NCI-H748 treated with DMSO at 0.1 percent for 48 hours (cell line): ENCODE measurements around the gene RBM25.
"Not testable (repeated sequence)": the region's sequence is repeated elsewhere in the genome, so short reads cannot be mapped to it uniquely, and the experiment has no call there.

Experiments used
- DNase-seq: peaks from one replicate; lab custom pipeline; 2025; lab: John Stamatoyannopoulos, UW

Gene RBM25

GRCh38 chr14:73058224-73058921 lies at the start of gene RBM25:
Gene RBM25 (plus strand): TSS chr14:73058534. CDS start chr14:73071642, 13,108 bp downstream.
- peak; percentile 98 for DNase-seq

- DNase-seq: not testable (repeated sequence)
Observed at GRCh38 chr14:73011189-73011588, 47.1 kb upstream of the RBM25 start.

DNA sequence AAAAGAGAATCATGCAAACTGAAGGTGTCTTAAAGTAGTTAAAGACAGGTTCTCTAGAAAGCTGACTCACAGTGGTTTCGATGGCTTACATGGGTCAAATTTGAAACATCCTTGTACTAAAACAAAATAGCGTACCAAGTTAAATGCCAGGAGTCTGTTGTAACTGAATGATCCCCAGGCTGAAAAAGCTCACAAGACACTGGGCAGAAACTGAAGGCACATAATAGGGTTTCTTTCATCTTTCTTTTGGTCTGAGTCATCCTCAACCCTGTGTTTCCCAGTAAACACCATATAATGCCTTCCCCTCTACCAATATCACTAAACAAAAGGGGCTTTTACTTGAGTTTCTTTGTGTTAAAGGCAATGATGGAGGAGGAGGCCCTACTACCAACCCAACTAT lies 44.2 kb upstream of the RBM25 start:
- no peak for DNase-seq

- not testable (repeated sequence) for DNase-seq
Observed at GRCh38 chr14:73015552-73015951, 42.8 kb upstream of the RBM25 start.

GRCh38 chr14:73016011-73016410 lies 42.3 kb upstream of the RBM25 start:
- not testable (repeated sequence) for DNase-seq

DNA sequence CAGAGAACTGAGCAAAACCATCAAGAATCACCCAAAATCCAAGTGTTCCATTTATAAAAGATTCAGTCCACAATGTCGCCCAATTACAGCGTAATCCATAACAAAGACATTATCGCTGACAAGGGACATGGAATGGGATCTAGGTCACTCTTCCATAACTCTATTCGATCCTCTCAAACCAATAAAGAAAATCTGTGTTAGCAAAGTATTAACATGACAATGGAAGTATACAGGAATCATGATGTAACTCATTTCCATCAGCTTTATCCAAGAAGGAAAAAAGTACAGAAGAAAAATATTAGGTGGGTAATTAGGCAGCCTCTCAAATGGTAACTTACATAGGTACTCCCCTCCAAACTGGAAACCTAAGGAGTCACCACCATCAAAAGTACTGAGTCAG lies 36.3 kb upstream of the RBM25 start:
- DNase-seq: no peak

DNA sequence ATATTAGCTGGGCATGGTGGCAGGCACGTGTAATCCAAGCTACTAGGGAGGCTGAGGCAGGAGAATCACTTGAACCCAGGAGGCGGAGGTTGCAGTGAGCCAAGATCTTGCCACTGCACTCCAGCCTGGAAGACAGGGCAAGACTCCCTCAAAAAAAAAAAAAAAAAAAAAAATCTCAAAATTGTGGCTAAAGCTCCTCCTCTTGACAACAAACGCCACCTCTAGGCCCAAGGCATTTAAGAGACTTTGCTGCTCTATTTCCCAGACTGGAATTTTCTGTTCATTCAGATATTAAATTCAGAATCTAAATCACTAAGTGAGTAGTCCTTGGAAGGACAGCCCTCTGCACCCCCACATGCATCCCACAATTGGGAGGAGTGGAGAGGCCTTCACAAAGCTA lies 32.8 kb upstream of the RBM25 start:
- no peak for DNase-seq

- DNase-seq: no peak
Observed at GRCh38 chr14:73026243-73026844, 32.0 kb upstream of the RBM25 start.

- DNase-seq: peak; percentile 96
Observed at GRCh38 chr14:73026845-73027542, 31.3 kb upstream of the RBM25 start, which contains the start of gene ZFYVE1. Gene ZFYVE1 (minus strand): TSS chr14:73027106. CDS start chr14:73024508, 2,598 bp downstream.

- no peak for DNase-seq
Observed at GRCh38 chr14:73027546-73027945, 30.8 kb upstream of the RBM25 start.

DNA sequence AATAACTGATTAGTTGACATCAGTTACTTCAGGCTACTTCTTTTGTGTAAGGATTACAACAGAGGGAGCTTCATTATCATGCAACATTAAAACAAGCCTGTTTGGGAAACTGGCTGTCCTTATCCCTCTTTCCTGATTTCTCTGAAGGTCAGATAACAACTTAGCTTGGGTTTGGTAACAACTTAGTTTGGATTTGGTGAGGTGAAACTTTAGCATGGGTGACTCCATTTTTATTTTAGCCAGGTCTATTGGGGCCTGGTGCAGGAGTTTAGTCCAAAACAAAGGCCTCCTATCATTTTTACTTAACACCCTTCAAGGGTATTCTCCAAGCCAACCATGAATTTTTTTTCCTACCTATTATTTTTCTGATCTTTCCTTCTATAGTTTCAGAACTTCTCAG lies 30.4 kb upstream of the RBM25 start:
- no peak for DNase-seq

- not testable (repeated sequence) for DNase-seq
Observed at GRCh38 chr14:73036706-73037450, 21.5 kb upstream of the RBM25 start.

DNA sequence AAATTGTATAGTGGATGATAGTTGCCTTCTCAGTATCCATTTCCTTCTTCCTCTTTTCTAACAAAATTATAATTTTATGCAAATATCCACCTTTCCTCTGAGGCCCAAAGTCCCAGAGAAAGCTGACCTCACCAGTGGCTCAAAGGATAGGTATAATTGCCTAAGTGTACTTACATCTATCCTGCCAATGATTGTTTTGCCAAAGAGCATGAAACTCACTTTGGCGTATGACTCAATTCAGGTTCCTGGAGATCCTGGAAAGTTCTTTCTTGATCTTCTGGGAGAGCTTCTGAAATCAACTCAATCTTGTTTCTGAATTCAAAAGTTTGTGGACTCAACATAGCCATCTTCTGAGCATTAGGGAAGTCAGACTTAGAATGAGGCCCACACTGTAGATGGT lies 10.5 kb upstream of the RBM25 start:
- DNase-seq: no peak

DNA sequence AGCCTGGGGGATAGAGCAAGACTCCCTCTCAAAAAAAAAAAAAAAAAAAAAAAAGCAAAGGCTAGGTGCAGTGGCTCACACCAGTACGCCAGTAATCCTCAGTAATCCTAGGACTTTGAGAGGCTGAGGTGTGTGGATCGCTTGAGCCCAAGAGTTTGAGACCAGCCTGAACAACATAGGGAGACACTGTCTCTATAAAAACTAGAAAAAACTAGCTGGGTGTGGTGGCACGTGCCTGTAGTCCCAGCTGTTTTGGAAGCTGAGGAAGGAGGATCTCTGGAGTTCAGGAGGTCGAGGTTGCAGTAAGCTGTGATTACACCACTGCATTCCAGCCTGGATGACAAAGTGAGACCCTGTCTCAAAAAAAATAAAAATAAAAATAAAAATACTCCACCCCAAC lies 8.9 kb upstream of the RBM25 start:
- no peak for DNase-seq

- no peak for DNase-seq
Observed at GRCh38 chr14:73055251-73055650, 3.1 kb upstream of the RBM25 start.

GRCh38 chr14:73057944-73058223 lies 450 bp upstream of the RBM25 start:
- no peak for DNase-seq

DNA sequence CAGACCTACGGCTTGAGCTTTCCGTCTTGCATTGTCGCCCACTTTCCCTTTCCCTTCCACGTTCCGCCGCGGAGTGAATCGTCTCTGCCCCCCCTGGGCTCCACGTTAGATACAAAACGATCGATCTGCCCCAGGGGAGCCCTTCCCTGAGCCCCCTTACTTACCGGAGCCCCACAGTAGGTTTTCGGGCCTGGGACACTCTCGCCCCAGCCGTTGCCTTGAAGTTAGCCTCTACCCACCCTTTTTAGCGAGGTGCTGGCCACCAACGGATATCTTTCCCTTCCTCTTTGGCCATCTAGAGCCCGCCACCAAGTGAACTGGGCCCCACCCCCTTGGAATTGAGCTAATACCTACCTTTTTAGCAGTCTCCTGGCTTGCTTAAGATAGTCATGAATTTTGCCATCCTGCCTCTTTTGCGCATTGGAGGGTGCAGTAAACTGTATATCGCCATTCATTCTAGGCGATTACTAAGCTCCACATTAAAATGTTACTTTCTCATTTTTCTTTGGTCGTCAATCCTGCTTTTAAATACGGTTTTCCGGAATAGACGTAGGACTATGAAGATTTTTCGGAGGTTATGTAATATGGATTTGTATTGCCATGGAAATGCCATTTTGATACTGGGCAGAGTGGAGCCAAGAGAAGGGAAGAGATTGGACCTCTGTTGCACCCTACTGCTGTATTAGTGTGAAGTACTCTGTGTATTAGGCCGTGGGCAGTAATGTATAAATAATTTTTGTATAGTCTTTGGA lies 764 bp downstream of the RBM25 start:
- DNase-seq: peak; percentile 34

DNA sequence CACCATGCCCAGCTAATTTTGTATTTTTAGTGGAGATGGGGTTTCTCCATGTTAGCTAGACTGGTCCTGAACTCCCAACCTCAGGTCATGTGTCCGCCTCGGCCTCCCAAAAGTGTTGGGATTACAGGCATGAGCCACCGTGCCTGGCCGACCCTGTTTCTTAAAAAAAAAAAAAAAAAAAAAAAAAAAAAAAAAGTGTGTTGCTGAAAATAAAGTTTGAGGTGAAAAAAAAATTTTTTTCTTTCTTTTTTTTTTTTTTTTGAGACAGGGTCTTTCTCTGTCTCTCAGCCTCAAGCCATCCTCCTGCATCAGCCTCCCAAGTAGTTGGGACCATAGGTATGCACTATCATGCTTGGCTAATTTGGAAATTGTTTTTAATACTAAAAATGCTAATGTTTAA lies 11.3 kb downstream of the RBM25 start:
- no peak for DNase-seq

DNA sequence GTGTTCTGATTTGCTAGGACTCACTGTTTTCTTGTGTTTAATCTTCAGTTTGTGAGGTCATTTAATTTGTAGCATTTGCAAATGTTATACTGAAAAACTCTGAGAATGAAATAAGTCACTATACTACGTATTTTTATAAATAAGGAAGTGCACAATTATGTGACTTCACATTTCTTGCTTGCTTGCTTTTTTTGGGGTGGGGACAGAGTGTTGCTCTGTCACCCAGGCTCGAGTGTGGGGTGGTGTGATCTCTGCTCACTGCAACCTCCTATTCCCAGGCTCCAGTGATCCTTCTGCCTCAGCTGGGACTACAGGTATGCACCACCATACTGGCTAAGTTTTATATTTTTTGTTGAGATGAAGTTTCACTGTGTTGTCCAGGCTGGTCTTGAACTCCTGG lies 32.7 kb downstream of the RBM25 start:
- no peak for DNase-seq

GRCh38 chr14:73097421-73097820 lies 39.1 kb downstream of the RBM25 start:
- no peak for DNase-seq

GRCh38 chr14:73100334-73100733 lies 42.0 kb downstream of the RBM25 start:
- no peak for DNase-seq
